Tibial nerve (tissue), 3 donors: ENCODE measurements around the gene SHC2.
"Not testable (repeated sequence)": the region's sequence is repeated elsewhere in the genome, so short reads cannot be mapped to it uniquely, and the experiment has no call there.

ENCODE experiments used
- EP300 ChIP-seq, 2 donors: sonication (generic); formaldehyde crosslinking; IDR thresholded peaks; one replicate each; pipeline ENCODE4 v1.6.1; 2017; ENCODE audit warnings: antibody characterized with exemption in 2 of 2, mild to moderate bottlenecking in 1 of 2
- POLR2A ChIP-seq, 2 donors: fragments of 450-650 bp; IDR thresholded peaks; one replicate each; pipeline ENCODE4 v1.6.1; 2017; ENCODE audit warnings: antibody characterized with exemption in 2 of 2, mild to moderate bottlenecking in 2 of 2, moderate library complexity in 2 of 2

- TF ChIP-seq EP300, POLR2A (IDR thresholded peaks at IDR 0.05): not testable (repeated sequence)
These were observed 66.0 kb downstream of the SHC2 start for GRCh38 chr19:394857-395256.
